ENCODE data around the gene CYP46A1.

The CYP46A1 gene

DNA sequence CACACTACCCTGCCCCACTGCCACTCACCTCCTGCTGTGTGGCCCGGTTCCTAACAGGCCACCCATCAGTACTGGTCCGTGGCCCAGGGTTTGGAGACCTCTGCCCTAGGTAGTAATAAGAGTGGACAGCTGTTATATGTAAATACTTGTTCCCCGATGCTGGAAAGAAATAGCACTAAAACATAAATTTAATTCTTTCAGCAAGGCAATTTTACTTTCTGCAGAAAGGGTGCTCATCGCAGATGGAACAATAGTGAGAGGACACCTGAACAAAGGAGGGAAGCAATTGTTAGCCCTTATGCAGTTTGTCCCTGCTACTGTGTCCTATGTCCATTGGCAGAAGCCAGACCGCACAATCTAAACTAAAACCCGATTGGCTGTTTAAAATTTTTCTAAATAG lies 5.9 kb upstream of the CYP46A1 start:
- TF ChIP-seq, protein P1, sequence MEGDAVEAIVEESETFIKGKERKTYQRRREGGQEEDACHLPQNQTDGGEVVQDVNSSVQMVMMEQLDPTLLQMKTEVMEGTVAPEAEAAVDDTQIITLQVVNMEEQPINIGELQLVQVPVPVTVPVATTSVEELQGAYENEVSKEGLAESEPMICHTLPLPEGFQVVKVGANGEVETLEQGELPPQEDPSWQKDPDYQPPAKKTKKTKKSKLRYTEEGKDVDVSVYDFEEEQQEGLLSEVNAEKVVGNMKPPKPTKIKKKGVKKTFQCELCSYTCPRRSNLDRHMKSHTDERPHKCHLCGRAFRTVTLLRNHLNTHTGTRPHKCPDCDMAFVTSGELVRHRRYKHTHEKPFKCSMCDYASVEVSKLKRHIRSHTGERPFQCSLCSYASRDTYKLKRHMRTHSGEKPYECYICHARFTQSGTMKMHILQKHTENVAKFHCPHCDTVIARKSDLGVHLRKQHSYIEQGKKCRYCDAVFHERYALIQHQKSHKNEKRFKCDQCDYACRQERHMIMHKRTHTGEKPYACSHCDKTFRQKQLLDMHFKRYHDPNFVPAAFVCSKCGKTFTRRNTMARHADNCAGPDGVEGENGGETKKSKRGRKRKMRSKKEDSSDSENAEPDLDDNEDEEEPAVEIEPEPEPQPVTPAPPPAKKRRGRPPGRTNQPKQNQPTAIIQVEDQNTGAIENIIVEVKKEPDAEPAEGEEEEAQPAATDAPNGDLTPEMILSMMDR (IDR thresholded peaks at IDR 0.05), result no peak

DNA sequence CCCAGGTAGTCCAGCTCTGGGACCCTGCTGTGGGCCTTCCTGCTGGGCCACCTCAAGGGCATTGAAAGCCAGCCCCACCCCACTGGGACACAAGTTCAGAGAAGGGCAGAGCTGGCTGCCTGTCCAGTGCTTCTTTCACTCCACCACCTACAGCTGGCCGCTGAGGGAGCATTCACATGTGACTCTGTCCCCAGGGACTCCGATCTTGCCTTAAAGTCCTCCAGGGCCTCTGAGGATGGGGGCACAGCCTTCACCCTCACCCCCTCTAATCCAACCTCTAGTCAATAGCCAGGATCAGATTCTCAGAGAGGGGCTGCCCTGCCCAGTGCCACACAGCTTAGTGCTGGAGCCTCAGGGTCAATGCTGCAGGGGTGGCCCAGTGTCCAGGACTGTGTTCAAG lies 5.0 kb upstream of the CYP46A1 start:
- TF ChIP-seq, protein P1 (IDR thresholded peaks at IDR 0.05), result no peak

DNA sequence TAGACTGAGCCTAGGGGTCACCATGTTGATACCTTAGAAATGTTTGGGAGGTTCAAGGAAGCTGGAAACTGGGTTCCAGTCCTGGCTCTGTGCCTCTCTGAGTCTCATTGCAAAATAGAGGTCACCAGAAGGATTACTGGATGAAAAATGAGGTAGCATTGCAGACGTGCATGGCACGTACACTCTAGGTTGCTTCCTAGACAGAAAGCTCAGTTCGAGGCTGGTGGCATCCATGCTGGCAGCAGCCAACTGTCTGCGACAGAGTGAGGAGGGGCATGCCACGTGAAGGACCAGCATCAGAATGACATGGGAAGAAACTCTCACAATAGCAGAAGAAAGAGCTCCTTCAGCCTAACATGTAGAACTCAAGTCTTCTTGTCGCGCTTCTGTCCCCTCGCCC lies 4.6 kb upstream of the CYP46A1 start:
- TF ChIP-seq, protein P1 (IDR thresholded peaks at IDR 0.05), result no peak

DNA sequence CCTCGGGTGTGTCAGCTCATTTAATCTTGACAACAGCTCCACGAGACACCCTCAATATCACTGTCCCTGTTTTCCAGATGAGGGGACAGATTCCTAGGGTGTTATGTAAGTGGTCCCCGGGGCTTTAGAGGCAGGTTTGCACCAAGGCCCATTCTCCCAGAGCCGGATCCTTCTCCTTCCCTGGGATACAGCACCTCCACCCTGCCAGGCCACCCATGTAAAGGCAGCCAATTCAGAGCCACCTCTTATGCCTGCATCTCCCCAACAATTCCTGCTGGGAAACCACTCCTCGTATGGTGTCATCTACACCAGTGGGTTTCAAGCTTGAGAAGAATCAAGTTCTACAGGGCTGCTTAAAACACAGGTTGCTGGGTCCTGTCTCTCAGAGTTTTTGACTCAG lies 4.1 kb upstream of the CYP46A1 start:
- TF ChIP-seq, protein P1 (IDR thresholded peaks at IDR 0.05), result no peak

DNA sequence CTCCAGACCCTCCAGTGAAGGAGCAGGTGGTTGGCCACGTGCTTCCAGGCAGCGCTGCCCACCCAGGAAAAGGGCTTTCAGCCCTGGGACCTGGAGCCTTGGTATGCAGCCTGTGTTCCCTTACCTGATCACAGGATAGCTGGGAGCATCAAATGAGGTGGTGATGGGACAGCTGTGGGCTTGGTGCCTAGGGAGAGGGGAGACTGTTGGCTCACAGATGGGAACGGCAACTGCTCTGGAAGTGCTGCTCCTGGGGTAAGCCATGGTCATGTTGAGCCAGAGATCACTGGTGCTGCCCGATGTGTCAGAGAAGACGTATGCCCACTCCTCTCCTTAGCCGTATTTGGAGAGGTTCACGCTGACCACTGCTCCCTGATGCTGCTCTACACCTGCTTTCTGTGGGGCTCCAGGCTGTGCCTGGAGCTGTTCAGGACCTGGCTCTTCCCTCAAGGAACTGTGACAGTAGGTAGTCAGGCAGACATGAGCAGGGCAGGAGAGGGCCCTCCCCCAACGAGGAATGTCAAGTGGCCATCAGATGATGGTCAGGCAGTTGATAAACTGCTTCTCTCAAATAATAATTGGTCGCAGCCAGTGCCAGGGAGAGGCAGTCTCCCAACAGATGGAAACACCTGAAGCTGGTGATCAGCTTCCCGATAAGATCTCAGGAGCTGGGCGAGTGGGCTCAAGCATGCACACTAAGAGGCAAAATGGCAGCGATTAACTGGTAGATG lies 2.8 kb upstream of the CYP46A1 start:
- TF ChIP-seq, protein P1 (IDR thresholded peaks at IDR 0.05), result no peak

DNA sequence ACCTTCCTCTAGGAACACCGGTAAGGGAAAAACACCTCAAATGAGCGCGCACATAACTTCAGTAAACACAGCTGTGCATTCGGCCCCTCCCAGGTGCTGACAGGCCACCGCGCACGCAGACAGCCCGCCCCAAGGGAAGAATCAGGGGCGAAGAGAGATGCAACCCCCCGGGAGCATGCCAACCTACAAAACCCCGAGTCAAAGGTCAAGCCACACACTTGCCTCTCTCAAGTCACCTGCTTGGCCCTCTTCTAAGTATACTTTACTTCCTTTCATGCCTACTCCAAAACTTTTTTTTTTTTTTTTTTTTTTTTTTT lies 2.3 kb upstream of the CYP46A1 start:
- TF ChIP-seq, protein P1 (IDR thresholded peaks at IDR 0.05), result no peak

DNA sequence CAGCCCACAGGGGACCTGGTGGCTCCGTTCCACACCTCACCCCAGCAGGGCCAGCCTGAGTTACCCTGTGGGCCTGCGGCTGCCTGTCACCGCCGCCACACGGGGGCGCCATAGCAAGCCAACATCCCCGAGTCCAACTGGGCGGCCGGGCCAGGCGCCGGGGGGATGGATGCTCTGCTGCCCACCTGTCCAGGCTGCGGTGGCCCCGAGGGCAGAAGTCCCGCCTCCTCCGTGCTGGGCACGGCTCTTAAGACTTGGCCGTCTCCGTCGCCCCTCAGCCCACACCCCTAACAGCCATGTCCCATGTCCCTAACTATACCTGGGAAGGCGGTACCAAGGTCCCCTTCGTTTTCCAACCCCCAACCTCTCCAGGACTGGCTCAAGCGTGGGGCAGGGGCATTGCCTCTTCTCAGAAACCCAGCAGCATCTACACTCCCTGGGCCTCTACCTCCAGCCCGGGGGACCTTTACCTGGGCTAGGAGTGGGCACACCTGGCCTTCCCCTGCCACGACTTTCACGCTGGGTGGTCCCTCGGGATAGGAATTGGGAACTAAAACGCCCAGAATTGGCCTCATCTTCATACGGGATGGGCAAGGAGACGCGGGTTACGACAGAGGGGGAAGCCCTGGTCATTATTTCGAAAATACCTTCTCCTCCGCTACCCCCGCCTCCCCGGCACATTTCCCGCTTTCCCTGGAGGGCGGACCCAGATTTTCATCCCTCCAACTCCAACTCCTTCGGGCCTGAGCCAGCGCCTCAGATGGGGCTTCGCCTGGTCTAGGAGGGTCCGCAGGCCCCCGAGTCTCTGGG lies 1.1 kb upstream of the CYP46A1 start:
- TF ChIP-seq, protein P1 (IDR thresholded peaks at IDR 0.05), result peak; percentile 99
